H9 (cell line): Measurements from ENCODE around the gene SNAI1. TPM values are rescaled to one million over a fixed set of nuclear protein-coding genes. Genes with fewer than 3 reads are reported as not detected.

Experiments
- DNase-seq: peaks from one replicate; pipeline ENCODE4 v3.0.0-alpha.2; 2017
- H2AFZ ChIP-seq: one replicate; pipeline ENCODE4 v1.6.1; 2013; ENCODE audit warnings: mild to moderate bottlenecking, low read length, control low read depth, moderate library complexity
- H2AK5ac ChIP-seq: 2 replicates; pipeline ENCODE4 v1.6.1; 2013; ENCODE audit warnings: low read length, control low read depth, mixed read lengths; ENCODE audit not compliant: insufficient read length
- H2BK120ac ChIP-seq: one replicate; pipeline ENCODE4 v1.6.1; 2013; ENCODE audit warnings: low read depth, mild to moderate bottlenecking, low read length, control low read depth, inconsistent platforms; ENCODE audit not compliant: poor library complexity, severe bottlenecking
- H2BK12ac ChIP-seq: 2 replicates; pipeline ENCODE4 v1.6.1; 2013; ENCODE audit warnings: low read length, control low read depth, mixed read lengths, low read depth; ENCODE audit not compliant: insufficient read length
- H2BK15ac ChIP-seq: 2 replicates; pipeline ENCODE4 v1.6.1; 2013; ENCODE audit warnings: low read depth, low read length, control low read depth
- H2BK20ac ChIP-seq: one replicate; pipeline ENCODE4 v1.6.1; 2013; ENCODE audit warnings: low read depth, mild to moderate bottlenecking, low read length, control low read depth, inconsistent platforms; ENCODE audit not compliant: poor library complexity, severe bottlenecking
- H2BK5ac ChIP-seq: 2 replicates; pipeline ENCODE4 v1.6.1; 2013; ENCODE audit warnings: low read length, control low read depth, mixed read lengths; ENCODE audit not compliant: insufficient read length
- H3K14ac ChIP-seq: 2 replicates; pipeline ENCODE4 v1.6.1; 2013; ENCODE audit warnings: low read length, control low read depth; ENCODE audit not compliant: insufficient read depth
- H3K18ac ChIP-seq: 2 replicates; pipeline ENCODE4 v1.6.1; 2013; ENCODE audit warnings: low read depth, mild to moderate bottlenecking, mixed read lengths, low read length, control low read depth; ENCODE audit not compliant: insufficient read length
- H3K23ac ChIP-seq: 2 replicates; pipeline ENCODE4 v1.6.1; 2013; ENCODE audit warnings: low read length, control low read depth, mixed read lengths, low read depth; ENCODE audit not compliant: insufficient read length
- H3K23me2 ChIP-seq: 2 replicates; pipeline ENCODE4 v1.6.1; 2013; ENCODE audit warnings: low read depth, mild to moderate bottlenecking, mixed read lengths, low read length, control low read depth; ENCODE audit not compliant: insufficient read length, poor library complexity, severe bottlenecking
- H3K27ac ChIP-seq: 2 replicates; pipeline ENCODE4 v1.5.1; 2013; ENCODE audit warnings: low read length, control low read depth, mixed read lengths, low read depth; ENCODE audit not compliant: insufficient read length
- H3K27me3 ChIP-seq: 2 replicates; pipeline ENCODE4 v1.6.1; 2013; ENCODE audit warnings: low read length, control low read depth, inconsistent platforms; ENCODE audit not compliant: insufficient read depth
- H3K4ac ChIP-seq: 2 replicates; pipeline ENCODE4 v1.6.1; 2013; ENCODE audit warnings: low read depth, mild to moderate bottlenecking, control low read depth, inconsistent platforms, low read length, moderate library complexity
- H3K4me1 ChIP-seq: 2 replicates; pipeline ENCODE4 v1.6.1; 2013; ENCODE audit warnings: low read length, control low read depth, inconsistent platforms; ENCODE audit not compliant: insufficient read depth
- H3K4me2 ChIP-seq: 2 replicates; pipeline ENCODE4 v1.6.1; 2013; ENCODE audit warnings: low read length, control low read depth, mixed read lengths; ENCODE audit not compliant: insufficient read length, insufficient read depth
- H3K56ac ChIP-seq: 2 replicates; pipeline ENCODE4 v1.6.1; 2013; ENCODE audit warnings: low read depth, mild to moderate bottlenecking, mixed read lengths, low read length, control low read depth; ENCODE audit not compliant: insufficient read length
- H3K79me1 ChIP-seq: 2 replicates; pipeline ENCODE4 v1.6.1; 2013; ENCODE audit warnings: low read depth, mild to moderate bottlenecking, moderate library complexity, low read length, control low read depth, inconsistent platforms; ENCODE audit not compliant: insufficient read depth, poor library complexity, severe bottlenecking
- H3K79me2 ChIP-seq: 2 replicates; pipeline ENCODE4 v1.6.1; 2013; ENCODE audit warnings: low read length, control low read depth, inconsistent platforms; ENCODE audit not compliant: insufficient read depth
- H3K9ac ChIP-seq: 2 replicates; pipeline ENCODE4 v1.6.1; 2013; ENCODE audit warnings: low read length, control low read depth, mixed read lengths; ENCODE audit not compliant: insufficient read length; ENCODE audit errors: extremely low read depth
- H3K9me3 ChIP-seq: one replicate; pipeline ENCODE4 v1.6.1; 2013; ENCODE audit warnings: low read depth, low read length, inconsistent platforms; ENCODE audit not compliant: control insufficient read depth
- H3T11ph ChIP-seq: one replicate; pipeline ENCODE4 v1.6.1; 2013; ENCODE audit warnings: mild to moderate bottlenecking, low read length, control low read depth, inconsistent platforms
- H4K20me1 ChIP-seq: one replicate; pipeline ENCODE4 v1.6.1; 2013; ENCODE audit not compliant: control insufficient read depth, insufficient read length, insufficient read depth
- H4K5ac ChIP-seq: 2 replicates; pipeline ENCODE4 v1.6.1; 2013; ENCODE audit warnings: low read depth, mild to moderate bottlenecking, mixed read lengths, low read length, control low read depth; ENCODE audit not compliant: insufficient read length
- H4K8ac ChIP-seq: replicated peaks from 2 replicates; pipeline ENCODE4 v1.6.1; 2013; ENCODE audit warnings: low read length, control low read depth, mixed read lengths, low read depth; ENCODE audit not compliant: insufficient read length
- H4K91ac ChIP-seq: 2 replicates; pipeline ENCODE4 v1.6.1; 2013; ENCODE audit warnings: low read depth, mild to moderate bottlenecking, moderate library complexity, mixed read lengths, low read length, control low read depth; ENCODE audit not compliant: insufficient read length
- H3K27ac Mint-ChIP-seq, 3 experiments: 2 replicates in 2 of 3; 3 replicates in 1 of 3; pipeline ENCODE4 v1.8.0; 2020 to 2021; ENCODE audit warnings: mixed read lengths in 3 of 3, mild to moderate bottlenecking in 1 of 3, moderate library complexity in 1 of 3
- H3K27me3 Mint-ChIP-seq: 2 replicates; pipeline ENCODE4 v1.8.0; 2021; ENCODE audit warnings: low read depth, mild to moderate bottlenecking, moderate library complexity, mixed read lengths
- H3K36me3 Mint-ChIP-seq, 3 experiments: 2 replicates in 2 of 3; 3 replicates in 1 of 3; pipeline ENCODE4 v1.8.0; 2020 to 2021; ENCODE audit warnings: low read depth in 3 of 3, mixed read lengths in 3 of 3; ENCODE audit not compliant: insufficient read depth in 1 of 3
- H3K4me1 Mint-ChIP-seq, 2 experiments: 2 replicates each; pipeline ENCODE4 v1.8.0; 2020; ENCODE audit warnings: mixed read lengths in 2 of 2
- H3K4me3 Mint-ChIP-seq, 2 experiments: 2 replicates in 1 of 2; 3 replicates in 1 of 2; pipeline ENCODE4 v1.8.0; 2020 to 2021; ENCODE audit warnings: mild to moderate bottlenecking in 2 of 2, mixed read lengths in 2 of 2, moderate library complexity in 1 of 2
- H3K9me3 Mint-ChIP-seq, 2 experiments: 2 replicates in 1 of 2; 3 replicates in 1 of 2; pipeline ENCODE4 v1.8.0; 2020; ENCODE audit warnings: mild to moderate bottlenecking in 2 of 2, mixed read lengths in 2 of 2, moderate library complexity in 1 of 2
- CTCF ChIP-seq: fragments of 200-600 bp; sonication (generic); conservative IDR thresholded peaks from 3 replicates; pipeline ENCODE4 v1.8.0; 2021; ENCODE audit warnings: antibody characterized with exemption, mild to moderate bottlenecking
- WGBS: extraction: QIAGEN DNeasy Blood & Tissue Kit; methylation state at CpG from one replicate; pipeline ENCODE4 v1.1.7; 2013; ENCODE audit warnings: missing lambda C conversion rate, low lambda C conversion rate, mixed read lengths; ENCODE audit not compliant: insufficient read length; ENCODE audit errors: extremely low coverage; 5-methylcytosine and 5-hydroxymethylcytosine counted together
- total RNA-seq: library from RNA; stranded (reverse); gene quantifications from 2 replicates; pipeline ENCODE4 v1.2.1, GENCODE V29; 2021

SNAI1 gene
- total RNA-seq, 1 experiment from 2014 or later: 7.0 TPM

GRCh38 chr20:50015636-50015992 lies 32.8 kb downstream of the SNAI1 start:
- Mint-ChIP-seq H3K27ac (no peak overlapping the region), H3K4me3 (no peak overlapping the region), H3K9me3 (no peaks in the 10 kb centered on the region), H3K4me1 (peaks cover 15 to 28% of the 10 kb centered on the region in 2 experiments), H3K27me3 (peaks cover 13% of the 10 kb centered on the region), H3K36me3 (no peaks in the 10 kb centered on the region)
- WGBS: no CpG with 5 or more reads among the region's 8 CpGs
- H3K18ac ChIP-seq: no peak overlapping the region
- H4K5ac ChIP-seq: no peak overlapping the region
- no peak overlapping the region for H2AFZ ChIP-seq
- no peaks in the 10 kb centered on the region for H3K79me1 ChIP-seq
- H4K8ac ChIP-seq: no peak overlapping the region
- no peak for DNase-seq
- H3K4me2 ChIP-seq: no peak overlapping the region
- no peak overlapping the region for H2BK5ac ChIP-seq
- H3K27ac ChIP-seq: no peak overlapping the region
- H2BK20ac ChIP-seq: no peak overlapping the region
- no peak overlapping the region for H2BK120ac ChIP-seq
- no peak for TF ChIP-seq CTCF
- H3K9me3 ChIP-seq: no peaks in the 10 kb centered on the region
- H2AK5ac ChIP-seq: no peak overlapping the region
- no peak overlapping the region for H3K23ac ChIP-seq
- no peak overlapping the region for H3K56ac ChIP-seq
- H3K4ac ChIP-seq: no peak overlapping the region
- no peak overlapping the region for H2BK15ac ChIP-seq
- no peak overlapping the region for H3K14ac ChIP-seq
- no peaks in the 10 kb centered on the region for H3K79me2 ChIP-seq
- no peaks in the 10 kb centered on the region for H3K27me3 ChIP-seq
- no peak overlapping the region for H3K9ac ChIP-seq
- no peak overlapping the region for H2BK12ac ChIP-seq
- H4K91ac ChIP-seq: no peak overlapping the region
- H3K4me1 ChIP-seq: peaks cover 4% of the 10 kb centered on the region; the same call in 1 of the 2 replicates
- H3T11ph ChIP-seq: no peak overlapping the region
- no peaks in the 10 kb centered on the region for H4K20me1 ChIP-seq
- H3K23me2 ChIP-seq: peaks cover 3% of the 10 kb centered on the region
